ENCODE measurements around the gene TMEM132A. TPM values are rescaled to one million over a fixed set of nuclear protein-coding genes. Genes with fewer than 3 reads are reported as not detected.

The TMEM132A gene
- total RNA-seq, 4 donors from 2014 or later: 11.8 to 52.7 (median 17.8) TPM

GRCh38 chr11:60974726-60975125 lies 50.5 kb downstream of the TMEM132A start:
- DNase-seq: no peak
- 66 to 81% methylated on average over 6 of the region's 6 CpGs for WGBS, 2 donors
- H3K27me3 ChIP-seq: no peaks in the 10 kb centered on the region
- no peaks in the 10 kb centered on the region for H3K9me3 ChIP-seq
- H3K27ac ChIP-seq: no peak overlapping the region
- TF ChIP-seq POLR2A (IDR thresholded peaks at IDR 0.05): no peak
- TF ChIP-seq CTCF (IDR thresholded peaks at IDR 0.05): no peak
- intact Hi-C loops (cut with DNase I): no loop called here
- H3K4me1 ChIP-seq: peaks cover 0 to 44% (median 14%) of the 10 kb centered on the region in 3 donors
- no peak overlapping the region for H3K4me3 ChIP-seq
- H3K36me3 ChIP-seq: no peaks in the 10 kb centered on the region

- H3K4me1 ChIP-seq: peaks cover 0 to 39% (median 14%) of the 10 kb centered on the region in 3 donors
- DNase-seq: no peak
- no peak overlapping the region for H3K4me3 ChIP-seq
- TF ChIP-seq CTCF (IDR thresholded peaks at IDR 0.05) (no peak), POLR2A (IDR thresholded peaks at IDR 0.05) (no peak)
- H3K27me3 ChIP-seq: no peaks in the 10 kb centered on the region
- no peaks in the 10 kb centered on the region for H3K9me3 ChIP-seq
- no peak overlapping the region for H3K27ac ChIP-seq
- 85 to 86% methylated on average over 4 of the region's 4 CpGs for WGBS, 2 donors
- no peaks in the 10 kb centered on the region for H3K36me3 ChIP-seq
- intact Hi-C loops (cut with DNase I): no loop called here
Observed at GRCh38 chr11:60977224-60977623, 53.0 kb downstream of the TMEM132A start.

- no peaks in the 10 kb centered on the region for H3K9me3 ChIP-seq
- H3K27ac ChIP-seq: peak overlapping the region in 1 of 4 donors; percentile 21
- H3K4me3 ChIP-seq: no peak overlapping the region
- peaks cover 0 to 39% (median 14%) of the 10 kb centered on the region in 3 donors for H3K4me1 ChIP-seq
- intact Hi-C loops (cut with DNase I): no loop called here
- no peaks in the 10 kb centered on the region for H3K36me3 ChIP-seq
- no peak for DNase-seq
- no peaks in the 10 kb centered on the region for H3K27me3 ChIP-seq
- no peak for TF ChIP-seq POLR2A (IDR thresholded peaks at IDR 0.05)
Observed at GRCh38 chr11:60977836-60978235, 53.6 kb downstream of the TMEM132A start.

- H3K27ac ChIP-seq: peak overlapping the region in 2 of 4 donors; percentile 3 to 21
- intact Hi-C loops (cut with DNase I): no loop called here
- no peak for DNase-seq
Observed at GRCh38 chr11:60978546-60979380, 54.5 kb downstream of the TMEM132A start.

GRCh38 chr11:60981515-60981914 lies 57.3 kb downstream of the TMEM132A start:
- Histone ChIP-seq H3K4me3 (no peak overlapping the region), H3K27me3 (no peaks in the 10 kb centered on the region), H3K4me1 (peaks cover 0 to 36% (median 17%) of the 10 kb centered on the region in 3 donors), H3K9me3 (no peaks in the 10 kb centered on the region), H3K36me3 (no peaks in the 10 kb centered on the region), H3K27ac (no peak overlapping the region)
- no peak for DNase-seq
- TF ChIP-seq CTCF (IDR thresholded peaks at IDR 0.05): no peak
- TF ChIP-seq POLR2A (IDR thresholded peaks at IDR 0.05): no peak
- 93% methylated on average over 3 of the region's 12 CpGs; no CpG with 5 or more reads in 1 of the 2 donors for WGBS, 2 donors
- intact Hi-C loops (cut with DNase I): no loop called here

More at GRCh38 chr11:60978546-60979380, 54.5 kb downstream of the TMEM132A start:
- Histone ChIP-seq H3K4me3 (no peak overlapping the region), H3K9me3 (no peaks in the 10 kb centered on the region), H3K27me3 (no peaks in the 10 kb centered on the region), H3K36me3 (no peaks in the 10 kb centered on the region), H3K4me1 (peaks cover 0 to 37% (median 14%) of the 10 kb centered on the region in 3 donors)
- no peak for TF ChIP-seq CTCF (IDR thresholded peaks at IDR 0.05)
- no peak for TF ChIP-seq POLR2A (IDR thresholded peaks at IDR 0.05)
- WGBS, 2 donors: 45 to 56% methylated on average over 9 of the region's 10 CpGs

All from esophagus squamous epithelium (tissue), 5 donors.